ENCODE results near the gene NOTUM. TPM values are rescaled to one million over a fixed set of nuclear protein-coding genes. Genes with fewer than 3 reads are reported as not detected.

NOTUM gene
- total and polyA plus RNA-seq, 2 donors (not counting 3 experiments of a cell fraction or from before 2014, with no cell fraction given) = not detected

DNA sequence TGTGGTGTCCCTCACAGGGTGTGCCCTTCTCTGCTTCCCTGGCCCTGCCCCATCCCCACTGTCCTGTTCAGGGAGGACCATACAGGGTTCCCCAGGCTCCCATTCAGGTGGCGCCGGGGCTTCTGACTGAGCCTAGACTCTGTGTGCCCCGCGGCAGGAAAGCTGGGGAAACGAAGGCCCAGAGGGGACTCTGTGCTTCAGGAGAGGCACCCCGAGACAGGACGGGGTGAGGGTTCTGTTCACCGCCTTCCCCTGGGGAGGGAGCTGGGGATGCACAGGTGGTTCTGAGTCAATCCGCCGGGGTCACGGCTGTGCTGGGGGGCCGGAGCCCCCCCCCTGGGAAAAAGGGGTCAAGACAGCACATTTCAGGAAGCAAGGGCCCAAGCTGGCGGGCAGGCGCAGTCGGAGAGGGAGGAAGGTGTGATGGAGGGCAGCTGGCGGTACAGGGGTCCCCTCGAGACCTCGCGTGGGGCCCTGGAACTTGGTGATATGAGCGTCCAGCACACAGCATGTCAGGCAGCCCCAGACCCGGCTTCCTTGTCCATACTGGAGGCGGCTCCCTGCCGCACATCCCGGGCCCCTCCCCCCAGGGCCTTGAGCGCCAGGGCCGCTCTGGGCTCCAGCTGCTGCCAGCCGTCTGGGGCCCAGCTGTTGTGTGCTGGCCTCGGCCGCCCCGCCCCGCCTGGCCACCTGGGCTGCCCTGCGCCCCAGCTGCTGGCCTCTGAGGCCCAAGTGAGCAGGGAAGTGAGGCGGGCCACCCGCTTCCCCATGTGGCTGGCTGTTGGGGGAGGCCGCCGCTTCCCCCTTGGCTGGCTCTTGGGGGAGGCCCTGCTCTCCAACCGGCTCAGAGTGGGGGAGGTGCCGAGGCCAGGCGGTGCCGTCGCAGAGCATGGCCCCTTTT is 5.6 kb upstream of the NOTUM start:
- no peaks in the 10 kb centered on the region for H3K79me2 ChIP-seq (ENCODE audit: control insufficient read depth, insufficient read depth, low read length)
- no peak overlapping the region for H2AFZ ChIP-seq (ENCODE audit: low read depth, low read length)
- intact Hi-C loops (cut with micrococcal nuclease) = no loop called here
- peaks cover 26 to 28% of the 10 kb centered on the region in 2 experiments for H3K27me3 ChIP-seq (ENCODE audit: control insufficient read depth in 2 of 2, insufficient read depth in 2 of 2, low read length in 2 of 2)
- no peak overlapping the region for H3K27ac ChIP-seq (ENCODE audit: insufficient read depth, low read depth, low read length)
- no peak overlapping the region for H3K4me2 ChIP-seq (ENCODE audit: insufficient read depth, low read length)
- H3K4me1 ChIP-seq (ENCODE audit: control insufficient read depth, extremely low read depth, insufficient read depth, low read length) = no peaks in the 10 kb centered on the region
- no peaks in the 10 kb centered on the region for H3K9me3 ChIP-seq (replicated peaks; ENCODE audit: control insufficient read depth, insufficient read depth, low read length)
- DNase-seq (ENCODE audit: low read depth, low spot score) (no peak), FAIRE-seq (no peak)
- peak; percentile 42 for TF ChIP-seq EZH2 (IDR thresholded peaks at IDR 0.05; ENCODE audit: borderline replicate concordance, low read depth, low read length, severe bottlenecking)
- no peak for TF ChIP-seq MYC (IDR thresholded peaks at IDR 0.05; ENCODE audit: low read depth, low read length)
- TF ChIP-seq POLR2AphosphoS5 (IDR thresholded peaks at IDR 0.05; ENCODE audit: insufficient read depth, low read depth, low read length) = no peak
- H3K4me3 ChIP-seq (replicated peaks in 1 of 3; ENCODE audit: insufficient read depth in 1 of 3, low read depth in 1 of 3, low read length in 3 of 3) = no peak overlapping the region
- ChIA-PET POLR2A (no interaction called here), CTCF (interaction anchor here (1.6 to 2.4 kb wide), 2 partner anchors 9 to 54 kb away, joined by 3 to 7 read pairs; no protein-coding TSS in a partner anchor)
- dilution Hi-C loops (cut with MboI; ENCODE audit: extremely low pct_ligation_motif_present, low sequenced_read_pairs) = no loop called here
- H3K36me3 ChIP-seq (ENCODE audit: control insufficient read depth in 2 of 2, extremely low read depth in 1 of 2, insufficient read depth in 2 of 2, low read length in 2 of 2) = no peaks in the 10 kb centered on the region
- no peak overlapping the region for H3K9ac ChIP-seq (replicated peaks; ENCODE audit: extremely low read depth, insufficient read depth, low read length)
- no peaks in the 10 kb centered on the region for H4K20me1 ChIP-seq (replicated peaks; ENCODE audit: control insufficient read depth, extremely low read depth, insufficient read depth, low read length)
- BruUV-seq (replicated peaks) = no TSS peak
- no peaks in the 10 kb centered on the region for H3K9me1 ChIP-seq (replicated peaks; ENCODE audit: control insufficient read depth, extremely low read depth, insufficient read depth, low read length)

DNA sequence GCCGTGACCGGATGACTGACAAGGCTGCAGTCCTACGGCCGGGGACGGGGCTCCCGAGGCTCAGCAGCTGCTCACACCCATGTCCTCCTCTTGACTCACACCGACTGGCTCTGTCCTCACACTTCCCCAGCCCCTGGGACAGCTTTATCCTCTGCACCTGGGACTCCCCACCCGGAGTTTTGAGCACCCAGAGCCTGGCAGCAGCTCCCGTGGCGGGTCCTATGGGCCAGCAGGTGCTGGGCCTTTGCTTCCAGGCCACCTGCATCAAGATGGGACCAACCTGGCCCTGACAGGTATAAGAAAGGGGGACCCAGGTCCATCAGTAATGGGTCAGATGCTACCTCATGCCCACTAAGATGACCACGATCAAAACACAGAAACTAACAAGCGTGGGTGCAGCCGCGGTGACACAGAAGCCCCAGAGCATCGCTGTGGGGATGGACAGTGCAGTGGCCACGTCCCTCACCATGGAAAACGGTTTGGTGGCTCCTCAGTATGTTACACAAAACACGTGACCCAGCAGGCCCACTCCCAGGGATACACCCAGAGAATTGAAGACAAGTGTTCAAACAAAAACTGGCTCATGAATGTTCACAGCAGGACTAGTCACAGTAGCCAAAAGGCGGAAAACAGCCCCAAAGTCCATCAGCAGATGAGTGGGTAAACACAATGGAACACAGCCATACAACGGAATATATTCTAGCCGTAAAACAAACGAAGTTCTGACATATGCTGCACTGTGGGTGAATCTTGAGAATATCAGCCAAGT is 3.3 kb upstream of the NOTUM start:
- no peak overlapping the region for H3K4me2 ChIP-seq (ENCODE audit: insufficient read depth, low read length)
- H3K4me1 ChIP-seq (ENCODE audit: control insufficient read depth, extremely low read depth, insufficient read depth, low read length) = no peaks in the 10 kb centered on the region
- H4K20me1 ChIP-seq (replicated peaks; ENCODE audit: control insufficient read depth, extremely low read depth, insufficient read depth, low read length) = no peaks in the 10 kb centered on the region
- ChIA-PET POLR2A (no interaction called here), CTCF (interaction anchor here (0.9 kb wide), 1 partner anchor 58 kb away, joined by 4 read pairs; no protein-coding TSS in a partner anchor)
- no peaks in the 10 kb centered on the region for H3K36me3 ChIP-seq (ENCODE audit: control insufficient read depth in 2 of 2, extremely low read depth in 1 of 2, insufficient read depth in 2 of 2, low read length in 2 of 2)
- BruUV-seq (replicated peaks) = no TSS peak
- intact Hi-C loops (cut with micrococcal nuclease) (no loop called here), dilution Hi-C loops (cut with MboI; ENCODE audit: extremely low pct_ligation_motif_present, low sequenced_read_pairs) (no loop called here)
- peaks cover 26 to 44% of the 10 kb centered on the region in 2 experiments for H3K27me3 ChIP-seq (ENCODE audit: control insufficient read depth in 2 of 2, insufficient read depth in 2 of 2, low read length in 2 of 2)
- H3K9me1 ChIP-seq (replicated peaks; ENCODE audit: control insufficient read depth, extremely low read depth, insufficient read depth, low read length) = no peaks in the 10 kb centered on the region
- no peak overlapping the region for H3K27ac ChIP-seq (ENCODE audit: insufficient read depth, low read depth, low read length)
- no peaks in the 10 kb centered on the region for H3K9me3 ChIP-seq (replicated peaks; ENCODE audit: control insufficient read depth, insufficient read depth, low read length)
- H3K9ac ChIP-seq (replicated peaks; ENCODE audit: extremely low read depth, insufficient read depth, low read length) = no peak overlapping the region
- DNase-seq (ENCODE audit: low read depth, low spot score) = no peak
- no peak overlapping the region for H2AFZ ChIP-seq (ENCODE audit: low read depth, low read length)
- TF ChIP-seq POLR2AphosphoS5 (IDR thresholded peaks at IDR 0.05; ENCODE audit: insufficient read depth, low read depth, low read length) (no peak), GATA2 (IDR thresholded peaks at IDR 0.05; ENCODE audit: insufficient read depth, insufficient read length, low read depth, low read length) (no peak), FOS (IDR thresholded peaks at IDR 0.05; ENCODE audit: borderline replicate concordance, insufficient read depth, low read length) (no peak), EZH2 (IDR thresholded peaks at IDR 0.05; ENCODE audit: borderline replicate concordance, low read depth, low read length, severe bottlenecking) (no peak)
- TF ChIP-seq, protein P1, sequence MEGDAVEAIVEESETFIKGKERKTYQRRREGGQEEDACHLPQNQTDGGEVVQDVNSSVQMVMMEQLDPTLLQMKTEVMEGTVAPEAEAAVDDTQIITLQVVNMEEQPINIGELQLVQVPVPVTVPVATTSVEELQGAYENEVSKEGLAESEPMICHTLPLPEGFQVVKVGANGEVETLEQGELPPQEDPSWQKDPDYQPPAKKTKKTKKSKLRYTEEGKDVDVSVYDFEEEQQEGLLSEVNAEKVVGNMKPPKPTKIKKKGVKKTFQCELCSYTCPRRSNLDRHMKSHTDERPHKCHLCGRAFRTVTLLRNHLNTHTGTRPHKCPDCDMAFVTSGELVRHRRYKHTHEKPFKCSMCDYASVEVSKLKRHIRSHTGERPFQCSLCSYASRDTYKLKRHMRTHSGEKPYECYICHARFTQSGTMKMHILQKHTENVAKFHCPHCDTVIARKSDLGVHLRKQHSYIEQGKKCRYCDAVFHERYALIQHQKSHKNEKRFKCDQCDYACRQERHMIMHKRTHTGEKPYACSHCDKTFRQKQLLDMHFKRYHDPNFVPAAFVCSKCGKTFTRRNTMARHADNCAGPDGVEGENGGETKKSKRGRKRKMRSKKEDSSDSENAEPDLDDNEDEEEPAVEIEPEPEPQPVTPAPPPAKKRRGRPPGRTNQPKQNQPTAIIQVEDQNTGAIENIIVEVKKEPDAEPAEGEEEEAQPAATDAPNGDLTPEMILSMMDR (IDR thresholded peaks at IDR 0.05; ENCODE audit: extremely low read depth in 1 of 2, insufficient read depth in 1 of 2, low read depth in 1 of 2, low read length in 2 of 2) = no peak
- H3K79me2 ChIP-seq (ENCODE audit: control insufficient read depth, insufficient read depth, low read length) = no peaks in the 10 kb centered on the region
- H3K4me3 ChIP-seq (replicated peaks in 1 of 3; ENCODE audit: insufficient read depth in 1 of 3, low read depth in 1 of 3, low read length in 3 of 3) = no peak overlapping the region
- no peak for FAIRE-seq

Data from endothelial cell of umbilical vein (primary cell).